NB4 (cell line): ENCODE data around the gene PRKCG.
A peak's percentile ranks its signal among the peaks of the same experiment; 100 is the strongest.

Experiments used
- DNase-seq: peaks from one replicate; pipeline ENCODE4 v3.0.0; 2010; ENCODE audit warnings: low read depth
- H3K4me3 ChIP-seq: one replicate; pipeline ENCODE4 v1.5.1; 2011; ENCODE audit warnings: mild to moderate bottlenecking, low read depth, low read length, moderate library complexity
- CTCF ChIP-seq: IDR thresholded peaks from one replicate; pipeline ENCODE4 v1.5.1; 2012; ENCODE audit warnings: low read depth, low read length
- MAX ChIP-seq: IDR thresholded peaks from 2 replicates; pipeline ENCODE4 v1.6.1; 2011; ENCODE audit warnings: low read depth, low read length
- MYC ChIP-seq: IDR thresholded peaks from 2 replicates; pipeline ENCODE4 v1.6.1; 2011; ENCODE audit warnings: low read depth, low read length
- POLR2A ChIP-seq: IDR thresholded peaks from 2 replicates; pipeline ENCODE4 v1.6.1; 2011; ENCODE audit warnings: mild to moderate bottlenecking; ENCODE audit not compliant: insufficient read length; ENCODE audit errors: extremely low read depth

The PRKCG gene

GRCh38 chr19:53915000-53915399 lies 33.0 kb downstream of the PRKCG start:
- TF ChIP-seq MYC: no peak
- TF ChIP-seq MAX: no peak
- TF ChIP-seq CTCF: no peak
- no peak for TF ChIP-seq POLR2A
- peak; percentile 35 for DNase-seq
- no peak overlapping the region for H3K4me3 ChIP-seq

- TF ChIP-seq MAX (no peak), POLR2A (no peak), CTCF (no peak), MYC (no peak)
- DNase-seq: no peak
- H3K4me3 ChIP-seq: no peak overlapping the region
Observed at GRCh38 chr19:53916004-53916403, 34.0 kb downstream of the PRKCG start.

GRCh38 chr19:53917356-53917755 lies 35.4 kb downstream of the PRKCG start:
- TF ChIP-seq POLR2A (no peak), MYC (no peak)
- no peak for DNase-seq
- no peak overlapping the region for H3K4me3 ChIP-seq

GRCh38 chr19:53927739-53928138 lies 45.7 kb downstream of the PRKCG start:
- DNase-seq: peak; percentile 64
- H3K4me3 ChIP-seq: no peak overlapping the region
- TF ChIP-seq CTCF (no peak), MAX (no peak), POLR2A (no peak), MYC (no peak)

- TF ChIP-seq MYC: no peak
- TF ChIP-seq POLR2A: no peak
- TF ChIP-seq CTCF: no peak
- no peak for TF ChIP-seq MAX
- no peak overlapping the region for H3K4me3 ChIP-seq
- no peak for DNase-seq
Observed at GRCh38 chr19:53936029-53936428, 54.0 kb downstream of the PRKCG start.

- DNase-seq: no peak
- no peak overlapping the region for H3K4me3 ChIP-seq
- TF ChIP-seq MAX (no peak), POLR2A (no peak), CTCF (no peak), MYC (no peak)
Observed at GRCh38 chr19:53942001-53942786, 60.2 kb downstream of the PRKCG start.
